ENCODE results near the gene BIRC3. TPM values are rescaled to one million over a fixed set of nuclear protein-coding genes. Genes with fewer than 3 reads are reported as not detected.

The BIRC3 gene
- total RNA-seq, 1 donor from 2014 or later = 22.3 TPM

Other genes with a start within 250 kb of the BIRC3 start
- gene YAP1, start 207.0 kb upstream of the BIRC3 start, total RNA-seq = 112 TPM
- gene BIRC2, start 29.7 kb downstream of the BIRC3 start, total RNA-seq = 66.7 TPM
- 191 TPM for gene TMEM123, start 135.3 kb downstream of the BIRC3 start, total RNA-seq
- gene MMP7, start 213.3 kb downstream of the BIRC3 start, total RNA-seq = not detected

All from sciatic nerve (tissue), 1 donor.